LNCAP (cell line): ENCODE measurements around the gene IPCEF1.

Source experiments
- CTCF ChIP-seq: fragments of 450-650 bp; IDR thresholded peaks from 2 replicates; pipeline ENCODE4 v1.5.1; 2017; ENCODE audit warnings: mild to moderate bottlenecking

IPCEF1 gene

GRCh38 chr6:154156135-154156896 is 200.3 kb downstream of the IPCEF1 start:
- peak; percentile 45 for TF ChIP-seq CTCF

GRCh38 chr6:154154389-154154967 is 202.1 kb downstream of the IPCEF1 start:
- TF ChIP-seq CTCF, result peak; percentile 66

- TF ChIP-seq CTCF, result no peak
Observed at GRCh38 chr6:154143753-154144152, 212.8 kb downstream of the IPCEF1 start.

- no peak for TF ChIP-seq CTCF
Observed at GRCh38 chr6:154140743-154141142, 215.9 kb downstream of the IPCEF1 start.

- TF ChIP-seq CTCF, result no peak
Observed at GRCh38 chr6:154139892-154140291, 216.7 kb downstream of the IPCEF1 start.

- no peak for TF ChIP-seq CTCF
Observed at GRCh38 chr6:154138793-154139192, 217.8 kb downstream of the IPCEF1 start.

GRCh38 chr6:154134471-154135147 is 222.0 kb downstream of the IPCEF1 start:
- TF ChIP-seq CTCF, result no peak
